Ovary (tissue), 3 donors: ENCODE results near the gene TMEM39B.

Experiments used
- CTCF ChIP-seq, 3 donors: fragments of 450-650 bp in 2 of 3; fragments of 200-600 bp in 1 of 3; IDR thresholded peaks; one replicate each; pipeline versions ENCODE4 v1.5.1 to v1.8.0; 2016 to 2022; ENCODE audit warnings: antibody characterized with exemption in 3 of 3, mild to moderate bottlenecking in 1 of 3
- EP300 ChIP-seq: sonication (generic); formaldehyde crosslinking; IDR thresholded peaks from one replicate; pipeline ENCODE4 v1.6.1; 2017; ENCODE audit warnings: antibody characterized with exemption
- POLR2A ChIP-seq: fragments of 450-650 bp; IDR thresholded peaks from one replicate; pipeline ENCODE4 v1.6.1; 2017; ENCODE audit warnings: antibody characterized with exemption, mild to moderate bottlenecking, moderate library complexity
- donor health status: DM: no; HTN: no; CAD: no.

- no peak for TF ChIP-seq CTCF (IDR thresholded peaks at IDR 0.05)
- TF ChIP-seq POLR2A = no peak
- TF ChIP-seq EP300 = no peak
These were observed 41.7 kb downstream of the TMEM39B start for GRCh38 chr1:32114420-32114819.
